Muscle layer of colon (tissue), 2 donors: Measurements from ENCODE around the gene SQOR.

Experiments
- H3K27ac ChIP-seq: one replicate; pipeline ENCODE4 v1.7.0; 2013; ENCODE audit warnings: low read depth, mild to moderate bottlenecking, low read length, moderate library complexity
- H3K27me3 ChIP-seq, 2 donors: one replicate each; pipeline ENCODE4 v1.7.0; 2013; ENCODE audit warnings: low read length in 2 of 2, mild to moderate bottlenecking in 2 of 2; ENCODE audit not compliant: insufficient read depth in 2 of 2, control insufficient read depth in 1 of 2
- H3K36me3 ChIP-seq: one replicate; pipeline ENCODE4 v1.7.0; 2013; ENCODE audit warnings: mild to moderate bottlenecking, low read length; ENCODE audit not compliant: insufficient read depth
- H3K4me1 ChIP-seq: one replicate; pipeline ENCODE4 v1.7.0; 2013; ENCODE audit warnings: mild to moderate bottlenecking, low read length; ENCODE audit not compliant: insufficient read depth
- H3K4me3 ChIP-seq, 2 donors: one replicate each; pipeline ENCODE4 v1.7.0; 2013; ENCODE audit warnings: low read length in 2 of 2, low read depth in 1 of 2, mild to moderate bottlenecking in 1 of 2, moderate library complexity in 1 of 2
- H3K9ac ChIP-seq: one replicate; pipeline ENCODE4 v1.7.0; 2013; ENCODE audit warnings: low read length
- H3K9me3 ChIP-seq: one replicate; pipeline ENCODE4 v1.7.0; 2013; ENCODE audit warnings: mild to moderate bottlenecking, low read length
- donor health status: abdominal sarcoma.
- donor health status: Adenocarcinoma of cecum.

SQOR gene

DNA sequence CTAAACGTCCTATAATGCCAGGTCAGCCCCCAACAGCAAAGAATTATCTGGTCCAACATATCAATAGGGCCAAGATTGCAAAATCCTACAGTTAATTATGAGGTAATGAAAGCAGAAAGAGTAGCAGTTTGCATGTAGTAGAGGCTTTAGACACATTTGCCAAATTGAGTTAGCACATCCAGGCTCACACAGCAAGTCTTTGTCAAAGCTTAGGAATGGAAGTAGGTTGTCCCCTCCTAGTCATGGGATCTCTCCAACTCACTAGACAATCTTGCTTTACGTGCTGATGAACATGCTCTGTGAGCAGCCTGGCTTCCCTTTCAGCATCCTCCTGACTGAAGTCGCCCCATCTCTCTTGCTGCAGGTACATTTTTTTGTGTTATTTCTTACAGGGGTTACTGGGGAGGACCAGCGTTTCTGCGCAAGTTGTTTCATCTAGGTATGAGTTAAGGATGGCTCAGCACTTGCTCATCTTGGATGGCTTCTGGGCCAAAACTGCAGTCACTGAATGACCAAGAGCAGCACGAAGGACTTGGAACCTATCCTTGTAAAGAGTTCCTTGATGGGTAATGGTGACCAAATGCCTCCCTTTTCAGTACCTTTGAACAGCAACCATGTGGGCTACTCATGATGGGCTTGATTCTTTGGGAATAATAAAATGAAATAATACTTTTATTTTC, 55.9 kb downstream of the SQOR start:
- H3K27me3 ChIP-seq: no peaks in the 10 kb centered on the region
- peaks cover 55% of the 10 kb centered on the region for H3K36me3 ChIP-seq
- no peaks in the 10 kb centered on the region for H3K9me3 ChIP-seq
- H3K27ac ChIP-seq: no peak overlapping the region
- no peak overlapping the region for H3K9ac ChIP-seq
- no peaks in the 10 kb centered on the region for H3K4me1 ChIP-seq
- H3K4me3 ChIP-seq: no peak overlapping the region

DNA sequence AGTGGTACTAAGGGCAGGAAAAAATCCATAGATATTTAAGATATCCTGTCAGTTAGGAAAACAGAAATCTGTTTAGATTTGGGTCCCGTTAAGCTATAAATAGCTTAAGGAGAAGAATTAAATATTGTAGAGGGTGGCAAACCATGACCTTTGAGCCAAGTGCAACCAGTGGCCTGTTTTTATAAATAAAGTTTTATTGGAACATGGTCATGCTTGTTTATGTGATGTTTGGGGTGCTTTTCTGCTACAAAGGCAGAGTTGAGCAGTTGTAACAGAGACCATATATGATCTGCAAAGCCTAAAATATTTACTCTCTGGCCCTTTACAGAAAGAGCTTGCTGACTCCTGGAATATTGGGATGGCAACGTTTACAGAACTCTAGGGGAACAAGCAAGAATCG, 66.3 kb downstream of the SQOR start:
- no peak overlapping the region for H3K4me3 ChIP-seq
- H3K4me1 ChIP-seq: peaks cover 4% of the 10 kb centered on the region
- H3K9me3 ChIP-seq: no peaks in the 10 kb centered on the region
- H3K27ac ChIP-seq: no peak overlapping the region
- H3K36me3 ChIP-seq: no peaks in the 10 kb centered on the region
- no peak overlapping the region for H3K9ac ChIP-seq
- H3K27me3 ChIP-seq: no peaks in the 10 kb centered on the region

DNA sequence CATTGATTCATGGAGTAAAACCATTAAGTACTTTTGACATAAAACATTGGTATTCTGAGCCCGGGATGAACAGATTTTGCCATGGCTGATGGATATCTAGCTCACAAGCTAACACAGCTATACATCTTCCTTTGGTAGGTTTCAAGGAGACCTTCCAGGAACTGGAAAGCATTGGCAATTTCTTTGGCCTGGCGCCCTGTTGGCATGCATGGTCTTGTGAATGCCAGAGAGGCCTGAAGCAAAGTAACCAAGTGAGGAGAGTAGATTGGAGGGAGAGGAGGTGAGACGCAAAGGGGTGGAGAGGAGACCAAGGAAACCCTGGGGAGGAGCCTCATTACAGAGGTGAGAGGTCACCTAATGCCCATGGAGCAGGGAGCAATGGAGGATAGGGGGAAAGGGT, 67.2 kb downstream of the SQOR start:
- no peak overlapping the region for H3K9ac ChIP-seq
- no peaks in the 10 kb centered on the region for H3K9me3 ChIP-seq
- no peak overlapping the region for H3K4me3 ChIP-seq

DNA sequence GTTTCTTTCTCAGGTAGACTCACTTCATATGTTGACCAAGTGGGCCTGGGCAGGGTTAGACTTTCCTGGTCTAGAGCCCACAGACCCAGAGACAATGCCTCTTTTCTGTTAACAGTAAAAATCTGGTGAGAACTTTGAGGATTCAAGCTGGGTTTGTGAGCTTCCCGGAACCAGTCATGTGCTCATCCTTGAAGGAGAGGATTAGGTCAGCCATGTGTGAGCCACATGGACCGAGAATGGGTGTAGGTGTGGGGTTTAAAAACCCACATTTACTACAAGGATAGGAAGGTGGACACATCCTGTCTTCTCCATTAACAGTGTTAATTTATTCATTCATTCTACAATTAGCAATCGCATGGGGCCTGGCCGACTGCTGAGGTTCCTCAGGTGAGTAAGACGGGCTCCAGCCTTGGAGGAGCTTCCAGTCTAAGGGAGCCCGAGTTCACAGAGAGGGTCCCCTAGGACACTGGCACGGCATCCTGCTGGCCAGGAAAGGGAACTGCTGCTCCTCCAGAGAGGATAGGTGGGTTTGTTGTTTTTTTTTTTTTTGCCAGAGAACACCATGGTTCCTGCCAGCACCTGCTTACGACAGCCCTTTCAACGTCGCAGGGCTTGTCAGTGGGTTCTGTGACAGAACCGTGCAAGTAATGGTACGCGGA, 69.0 kb downstream of the SQOR start:
- Histone ChIP-seq H3K27ac (no peak overlapping the region), H3K4me3 (peak overlapping the region in 1 of 2 donors; percentile 67), H3K4me1 (peaks cover 7% of the 10 kb centered on the region), H3K9me3 (no peaks in the 10 kb centered on the region), H3K9ac (no peak overlapping the region), H3K36me3 (no peaks in the 10 kb centered on the region), H3K27me3 (no peaks in the 10 kb centered on the region)

More for the DNA sequence above, 67.2 kb downstream of the SQOR start:
- no peak overlapping the region for H3K27ac ChIP-seq
- H3K27me3 ChIP-seq: no peaks in the 10 kb centered on the region
- H3K4me1 ChIP-seq: peaks cover 7% of the 10 kb centered on the region
- H3K36me3 ChIP-seq: no peaks in the 10 kb centered on the region

DNA sequence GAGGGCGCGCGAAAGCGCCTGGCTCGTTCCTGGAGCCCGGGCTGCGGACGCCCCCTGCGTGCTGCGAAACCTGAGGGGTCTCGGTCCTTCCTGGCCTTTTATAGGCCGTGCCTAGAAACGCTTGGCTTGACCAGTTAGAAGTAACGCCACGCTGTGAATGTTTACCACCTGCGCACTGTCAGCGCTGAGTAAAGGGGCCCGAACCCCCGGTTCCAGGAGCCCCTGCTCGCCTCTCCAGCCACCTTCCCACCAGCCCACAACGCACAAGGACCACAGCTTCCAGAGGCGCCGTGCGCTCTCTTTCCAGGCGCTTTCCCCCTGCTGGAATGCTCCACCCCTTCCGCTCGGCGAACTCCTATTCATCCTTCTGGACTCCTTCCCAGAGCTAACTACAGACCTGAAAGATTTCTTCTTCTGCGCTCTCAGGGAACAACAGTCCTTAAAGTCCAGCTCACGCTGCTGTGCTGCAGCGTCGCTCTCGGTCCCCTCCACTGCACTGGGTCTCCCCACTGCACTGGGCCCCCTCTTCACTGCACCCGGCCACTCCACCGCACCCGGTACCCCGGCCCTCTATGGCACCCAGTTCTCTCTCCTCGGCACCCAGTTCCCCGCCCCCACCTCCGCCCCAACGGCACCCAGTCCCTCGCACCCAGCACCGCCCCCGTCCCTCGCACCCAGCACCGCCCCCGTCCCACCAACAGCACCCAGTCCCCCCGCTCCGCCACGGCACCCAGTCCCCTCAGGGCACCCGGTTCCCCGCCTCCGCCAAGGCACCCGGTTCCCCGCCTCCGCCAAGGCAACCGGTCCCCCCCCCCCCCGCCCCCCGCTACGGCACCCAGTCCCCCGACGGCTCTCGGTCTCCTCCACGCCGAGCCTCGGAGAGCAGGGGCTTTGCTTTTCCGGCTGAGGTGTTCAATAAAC, 69.8 kb downstream of the SQOR start:
- Histone ChIP-seq H3K27ac (no peak overlapping the region), H3K9me3 (no peaks in the 10 kb centered on the region), H3K4me1 (peaks cover 7% of the 10 kb centered on the region), H3K9ac (peak overlapping the region; percentile 87), H3K36me3 (no peaks in the 10 kb centered on the region), H3K27me3 (no peaks in the 10 kb centered on the region), H3K4me3 (peak overlapping the region; percentile 21 to 67)

DNA sequence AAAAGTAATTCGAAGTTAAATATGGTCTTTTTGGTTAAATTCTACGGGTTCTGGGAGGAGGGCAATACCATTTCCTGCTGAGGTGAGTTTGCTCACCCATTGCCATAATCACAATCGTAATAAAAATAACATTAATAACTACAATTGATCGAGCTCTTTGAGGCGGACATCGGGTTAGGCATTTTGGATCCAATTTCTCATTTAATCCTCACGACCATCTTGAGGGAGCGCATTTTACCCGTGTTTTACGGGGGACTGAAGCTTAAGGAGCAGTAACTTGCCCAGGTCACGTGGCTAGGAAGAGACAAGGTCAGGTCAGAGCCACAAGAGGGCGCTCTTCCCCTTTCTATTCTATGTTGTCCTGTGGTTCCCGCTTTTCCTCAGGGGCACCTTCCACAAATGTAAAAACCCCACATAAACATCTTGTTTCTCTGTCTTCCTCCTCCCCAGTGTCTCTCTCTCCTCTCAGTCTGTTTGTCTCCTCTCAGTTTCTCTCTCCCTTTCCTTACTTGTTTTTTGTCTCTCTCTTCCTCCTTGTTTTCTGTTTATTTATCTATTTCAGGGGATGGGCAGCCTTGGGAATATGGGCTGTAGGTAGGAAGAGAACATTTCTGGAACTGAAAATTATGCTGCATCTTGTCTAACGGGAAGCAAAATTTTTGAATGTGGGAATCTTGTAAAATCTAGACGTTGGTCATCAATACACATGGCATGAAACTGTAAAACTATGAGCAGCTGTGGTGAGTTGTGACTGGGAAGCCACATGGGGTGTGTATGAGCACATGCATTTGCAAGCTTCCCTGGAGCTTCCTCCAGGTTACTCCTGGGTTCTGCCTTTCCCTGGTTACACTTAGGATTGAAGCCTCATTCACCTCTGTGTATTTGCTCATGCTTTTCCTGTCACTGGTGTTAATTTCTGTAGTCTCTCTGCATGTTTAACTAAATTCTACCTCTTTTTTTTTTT, 71.0 kb downstream of the SQOR start:
- peak overlapping the region; percentile 87 for H3K9ac ChIP-seq
- no peaks in the 10 kb centered on the region for H3K27me3 ChIP-seq
- peak overlapping the region; percentile 38 for H3K27ac ChIP-seq
- no peaks in the 10 kb centered on the region for H3K36me3 ChIP-seq
- H3K9me3 ChIP-seq: no peaks in the 10 kb centered on the region
- peak overlapping the region; percentile 1 to 63 for H3K4me3 ChIP-seq
- H3K4me1 ChIP-seq: peaks cover 7% of the 10 kb centered on the region

DNA sequence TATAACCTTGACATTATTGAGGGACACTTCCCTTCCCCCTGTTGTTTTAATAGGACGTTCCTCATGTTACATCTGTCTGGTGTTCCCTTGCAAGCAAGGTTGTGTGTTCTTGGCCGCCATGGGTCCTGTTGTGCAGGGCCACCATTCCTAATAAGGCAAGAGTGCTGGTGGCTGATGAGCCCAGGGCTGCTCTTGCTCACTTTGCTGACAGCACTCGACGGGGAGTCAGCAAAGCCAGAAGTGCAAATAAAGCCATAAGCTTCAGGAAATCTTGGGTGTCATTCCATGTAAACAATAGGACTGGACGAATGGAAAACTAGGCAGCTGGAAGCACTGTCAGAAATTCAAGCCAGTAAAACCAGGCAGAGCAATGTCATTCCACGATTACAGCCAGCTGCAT, 75.8 kb downstream of the SQOR start:
- Histone ChIP-seq H3K36me3 (no peaks in the 10 kb centered on the region), H3K27me3 (no peaks in the 10 kb centered on the region), H3K9ac (no peak overlapping the region), H3K27ac (peak overlapping the region; percentile 18), H3K4me3 (no peak overlapping the region), H3K4me1 (peaks cover 22% of the 10 kb centered on the region), H3K9me3 (no peaks in the 10 kb centered on the region)

DNA sequence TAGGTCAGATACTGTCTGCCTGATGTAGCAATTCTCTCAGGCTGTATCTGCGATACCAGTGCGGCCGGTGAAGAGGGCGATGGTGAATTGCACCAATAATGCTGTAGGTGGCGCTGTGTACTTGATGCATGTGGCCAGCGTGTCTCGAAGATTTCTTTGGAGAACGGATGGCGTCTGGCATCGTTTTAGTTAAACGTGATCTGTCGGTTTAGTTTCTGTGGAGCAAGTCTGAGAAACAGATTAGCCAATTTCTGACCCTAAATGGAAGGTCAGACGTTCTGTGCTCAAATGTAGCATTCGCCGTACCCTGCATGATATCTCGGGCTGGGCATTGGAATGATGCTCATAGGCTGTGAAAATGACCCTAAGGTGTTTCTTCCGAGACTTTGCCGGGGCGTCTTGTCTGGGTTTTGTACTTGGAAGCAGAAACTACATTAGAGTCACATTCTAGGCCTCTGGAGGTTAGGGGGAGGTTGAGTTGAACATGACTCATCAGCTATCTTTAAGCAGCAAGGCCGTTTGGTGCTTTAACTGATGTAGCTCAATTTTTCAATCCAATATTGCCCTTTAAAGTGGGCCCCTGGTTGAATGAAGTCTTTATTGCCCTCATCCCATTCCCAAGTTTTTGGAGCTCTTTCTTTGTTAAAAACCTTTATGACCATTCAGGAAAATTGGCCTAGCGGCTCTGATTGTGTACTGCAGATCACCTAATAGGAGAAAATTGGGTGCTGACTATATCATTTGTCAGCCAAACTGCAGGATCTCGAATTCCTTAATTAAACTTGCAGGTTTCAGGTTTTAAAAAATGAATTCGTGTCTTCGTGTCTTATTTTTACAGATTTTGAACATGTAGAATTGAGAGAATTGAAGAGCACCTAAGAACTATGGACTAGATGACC, 80.0 kb downstream of the SQOR start:
- Histone ChIP-seq H3K36me3 (no peaks in the 10 kb centered on the region), H3K4me1 (peaks cover 18% of the 10 kb centered on the region), H3K27me3 (no peaks in the 10 kb centered on the region), H3K9me3 (no peaks in the 10 kb centered on the region), H3K4me3 (peak overlapping the region in 1 of 2 donors; percentile 43), H3K27ac (peak overlapping the region; percentile 75), H3K9ac (peak overlapping the region; percentile 18)

DNA sequence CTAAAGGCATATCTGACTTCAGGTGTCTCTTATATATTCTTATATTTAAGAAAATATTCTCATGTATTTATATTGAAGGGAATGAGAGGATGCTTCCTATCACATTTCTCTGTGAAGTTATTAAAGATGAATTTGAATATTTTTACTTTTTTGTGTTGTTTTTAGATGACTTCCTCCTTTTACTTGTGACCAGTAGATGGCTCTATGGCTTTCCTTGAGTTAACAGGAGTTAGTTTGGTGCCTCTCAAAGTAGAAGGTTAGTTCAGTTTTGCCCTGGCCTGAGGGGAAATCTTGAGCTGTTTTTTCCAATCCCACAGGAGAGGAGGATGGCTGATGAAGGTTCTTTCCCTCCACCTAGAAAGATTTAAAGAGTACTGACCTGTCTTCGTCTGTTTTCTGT, 80.7 kb downstream of the SQOR start:
- peaks cover 18% of the 10 kb centered on the region for H3K4me1 ChIP-seq
- no peaks in the 10 kb centered on the region for H3K27me3 ChIP-seq
- no peak overlapping the region for H3K4me3 ChIP-seq
- no peaks in the 10 kb centered on the region for H3K9me3 ChIP-seq
- no peak overlapping the region for H3K27ac ChIP-seq
- no peak overlapping the region for H3K9ac ChIP-seq
- H3K36me3 ChIP-seq: no peaks in the 10 kb centered on the region

DNA sequence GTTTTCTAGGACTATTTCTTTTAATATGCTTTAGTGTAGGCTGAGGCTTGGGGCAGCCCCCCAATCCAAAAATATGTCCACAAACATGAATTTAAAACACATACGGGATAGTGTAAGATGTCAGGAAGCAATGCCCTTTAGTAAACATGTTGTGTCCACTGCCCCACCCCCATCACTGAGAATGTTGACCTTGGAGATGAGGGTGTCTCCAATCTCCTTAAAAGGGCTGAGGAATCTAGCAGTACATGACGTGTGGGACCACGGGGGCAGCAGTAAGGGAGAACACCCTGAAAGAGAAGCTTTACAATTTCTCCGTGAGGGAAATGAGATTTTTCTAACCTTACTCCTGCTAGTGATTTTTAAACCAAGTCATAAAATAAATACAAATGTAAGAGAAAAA, 84.7 kb downstream of the SQOR start:
- Histone ChIP-seq H3K36me3 (no peaks in the 10 kb centered on the region), H3K9me3 (no peaks in the 10 kb centered on the region)

More for the DNA sequence above, 84.7 kb downstream of the SQOR start:
- Histone ChIP-seq H3K4me3 (no peak overlapping the region), H3K9ac (no peak overlapping the region), H3K27me3 (no peaks in the 10 kb centered on the region), H3K4me1 (peaks cover 11% of the 10 kb centered on the region), H3K27ac (no peak overlapping the region)
